HUDEP-2 (cell line): Measurements from ENCODE around the gene TGFA.

Source experiments
- DNase-seq, 76 experiments: peaks; one replicate each; lab custom pipeline; 2025; ENCODE audit not compliant: unreplicated experiment in 76 of 76; lab: John Stamatoyannopoulos, UW

TGFA gene

DNA sequence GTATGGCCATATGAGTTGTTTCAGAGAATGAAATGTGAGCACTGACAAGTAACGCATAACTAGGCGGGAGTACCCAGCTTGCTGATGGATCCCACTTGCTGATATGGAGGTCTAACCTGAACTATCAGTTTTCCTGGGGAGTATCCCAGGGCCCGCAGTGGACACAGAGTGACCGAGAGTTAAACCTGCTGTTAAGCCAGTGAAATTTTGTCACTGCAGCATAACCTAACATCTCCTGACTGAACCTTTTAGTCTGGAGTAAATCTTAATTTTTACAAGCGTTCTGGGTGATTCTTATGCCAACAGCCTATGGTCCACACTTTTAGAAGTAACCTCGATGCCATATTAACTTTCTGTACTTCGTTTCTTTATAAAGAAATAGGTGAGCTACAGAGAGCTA, 54.4 kb downstream of the TGFA start:
- no peak for DNase-seq

GRCh38 chr2:70498528-70498927, 55.1 kb downstream of the TGFA start:
- no peak for DNase-seq

DNA sequence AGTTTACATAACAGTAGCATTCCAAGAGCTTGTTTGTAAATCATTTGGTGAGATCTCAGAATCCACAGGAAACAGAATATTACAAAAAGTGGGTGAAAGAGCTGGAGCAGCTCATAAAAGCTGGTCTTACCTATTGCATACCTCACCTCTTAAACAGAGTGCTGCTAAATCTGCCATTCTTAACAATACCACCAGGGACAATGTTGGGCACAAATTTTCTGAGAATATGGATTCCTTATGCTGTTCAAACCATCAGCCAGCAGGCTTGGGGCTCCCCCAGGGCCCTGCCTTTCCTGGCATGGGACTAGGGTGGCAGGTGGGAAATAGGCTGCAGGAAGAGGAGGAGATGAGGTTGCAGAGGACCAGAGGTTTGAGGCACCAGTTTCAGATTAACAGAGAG, 55.6 kb downstream of the TGFA start:
- DNase-seq = peak in 2 of 76 experiments; percentile 1 to 6

- no peak for DNase-seq
These were observed 56.8 kb downstream of the TGFA start for GRCh38 chr2:70496819-70497218.

GRCh38 chr2:70494293-70494886, 59.2 kb downstream of the TGFA start:
- DNase-seq = no peak

- no peak for DNase-seq
These were observed 63.2 kb downstream of the TGFA start for GRCh38 chr2:70490381-70490780.

DNA sequence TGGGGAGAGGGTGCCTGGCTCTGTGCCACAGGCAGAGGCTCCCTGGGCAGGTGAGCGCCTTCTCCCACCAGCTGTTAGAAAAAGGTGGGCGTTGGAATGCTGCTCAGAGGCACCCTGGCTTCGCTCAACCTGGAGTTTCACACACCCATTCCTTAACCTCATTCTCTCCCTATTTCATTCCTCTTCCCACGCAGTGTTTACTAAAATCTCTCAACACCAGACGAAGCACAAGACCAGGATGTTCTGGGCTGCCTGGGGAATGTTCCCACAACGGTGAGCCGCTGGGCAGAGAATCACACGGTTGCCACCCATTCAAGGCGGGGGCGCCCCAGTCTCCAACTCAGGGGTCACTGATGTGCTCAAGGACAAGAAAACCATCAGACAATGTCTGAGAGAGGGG, 64.5 kb downstream of the TGFA start:
- DNase-seq = no peak

DNA sequence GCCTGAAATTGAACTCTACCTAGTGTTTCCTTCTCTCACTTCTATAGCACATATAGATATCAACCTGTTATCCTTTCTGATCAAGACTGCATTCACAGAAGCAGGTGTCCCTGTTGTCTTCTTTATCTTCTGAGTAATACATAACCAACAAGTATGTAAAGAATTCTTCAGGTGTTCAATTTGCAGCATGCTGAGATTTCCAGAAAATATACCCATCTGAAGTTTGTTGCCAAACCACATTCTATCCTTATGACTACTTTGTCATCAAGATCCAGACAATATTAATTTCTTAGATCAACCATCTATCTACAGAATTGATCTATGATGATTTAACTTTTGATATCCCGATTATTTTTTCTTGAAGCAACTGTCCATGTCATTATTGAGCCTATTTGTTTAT, 69.5 kb downstream of the TGFA start:
- no peak for DNase-seq

- DNase-seq = no peak
These were observed 71.2 kb downstream of the TGFA start for GRCh38 chr2:70482401-70482800.

DNA sequence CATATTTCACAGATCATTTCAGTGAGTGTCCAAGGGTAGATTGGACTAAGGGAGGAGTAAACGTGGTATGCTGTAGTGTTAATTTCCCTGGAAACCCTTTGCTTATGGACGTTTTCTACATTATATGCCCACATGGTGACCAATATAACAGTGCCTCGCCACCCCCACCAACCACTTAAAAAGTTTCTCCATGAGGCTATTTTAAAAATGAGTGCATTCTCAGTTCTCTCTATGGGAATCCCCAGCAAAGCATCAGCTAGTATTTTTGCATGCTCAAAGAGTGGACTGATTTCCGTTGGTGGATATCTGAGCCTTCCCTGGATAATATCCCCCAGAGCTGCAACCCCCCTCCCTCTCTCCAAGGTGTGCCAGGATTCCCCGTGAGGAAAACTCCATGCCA, 73.2 kb downstream of the TGFA start:
- DNase-seq = no peak

- no peak for DNase-seq
These were observed 73.8 kb downstream of the TGFA start for GRCh38 chr2:70479816-70480215.

- no peak for DNase-seq
These were observed 76.2 kb downstream of the TGFA start for GRCh38 chr2:70477441-70477844.

DNA sequence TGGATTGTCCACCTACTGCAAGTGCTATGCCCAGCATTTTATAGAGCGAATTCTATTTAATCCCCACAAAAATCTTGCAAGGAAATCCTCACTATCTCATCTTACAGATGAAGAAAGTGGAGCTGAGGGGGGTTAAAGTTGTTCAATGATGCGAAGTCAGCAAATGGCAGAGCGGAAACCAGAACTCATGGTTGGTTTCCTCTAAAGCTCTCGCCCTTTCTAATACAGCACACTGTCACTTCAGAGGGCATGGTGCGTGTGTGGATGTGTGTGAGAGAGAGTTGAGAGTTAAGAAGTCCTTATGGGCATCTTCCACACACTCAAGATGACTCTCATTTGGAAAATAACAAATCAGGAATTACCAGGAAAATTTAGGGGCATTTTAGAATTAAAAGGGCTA, 78.4 kb downstream of the TGFA start:
- no peak for DNase-seq

- DNase-seq = no peak
These were observed 79.3 kb downstream of the TGFA start for GRCh38 chr2:70474256-70474848.

DNA sequence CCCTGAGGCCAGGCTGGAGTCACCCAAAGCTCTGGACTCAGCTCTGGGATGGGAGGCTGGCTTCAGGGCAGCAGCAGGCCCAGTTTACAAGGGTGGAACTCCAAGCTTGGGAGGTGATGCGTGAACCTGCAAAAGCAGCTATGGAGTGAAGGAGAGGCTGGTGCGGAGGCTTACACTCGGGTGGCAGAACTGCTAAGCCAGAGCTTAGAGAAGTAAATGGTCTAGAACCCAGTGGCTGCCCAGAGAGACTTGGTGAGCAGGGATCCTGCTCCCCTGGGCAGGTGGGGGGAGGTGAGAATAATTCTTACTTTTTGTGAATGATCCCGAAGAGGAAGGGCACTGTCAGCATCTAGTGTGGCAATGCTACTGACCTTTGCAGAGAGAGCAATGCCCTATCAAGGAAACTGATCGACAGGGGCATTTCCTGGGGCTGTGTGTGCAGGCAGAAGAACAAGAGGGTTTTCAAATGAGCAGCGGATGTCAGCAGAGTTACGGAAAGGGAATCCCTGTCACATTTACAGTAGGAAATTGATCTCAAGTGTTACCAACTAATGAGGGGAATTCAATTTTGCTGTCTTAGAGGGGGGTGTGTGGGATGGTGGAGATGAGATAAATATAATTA, 80.4 kb downstream of the TGFA start:
- no peak for DNase-seq

GRCh38 chr2:70472221-70472890, 81.3 kb downstream of the TGFA start:
- no peak for DNase-seq

DNA sequence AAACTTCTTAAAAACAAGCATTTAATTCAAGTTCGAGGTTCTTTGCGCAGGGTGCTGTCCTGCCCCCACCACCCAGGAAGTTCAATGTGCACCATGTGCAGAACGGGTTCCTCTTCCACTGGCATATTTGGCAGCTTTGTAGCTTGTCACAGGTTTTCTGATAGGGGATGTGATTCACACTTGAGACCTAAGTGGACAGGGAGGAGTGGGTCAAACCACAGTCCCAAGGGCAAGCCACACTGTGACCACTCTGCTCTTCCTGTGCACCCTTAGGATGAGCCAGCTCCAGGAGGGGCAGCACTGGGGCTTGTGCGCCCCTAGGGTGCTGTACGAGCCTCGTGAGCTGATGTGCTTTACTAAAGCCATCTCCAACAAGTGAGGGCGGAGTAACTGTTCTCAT, 82.5 kb downstream of the TGFA start:
- DNase-seq = no peak

GRCh38 chr2:70469961-70470360, 83.7 kb downstream of the TGFA start:
- DNase-seq = no peak

GRCh38 chr2:70469435-70469834, 84.2 kb downstream of the TGFA start:
- no peak for DNase-seq

DNA sequence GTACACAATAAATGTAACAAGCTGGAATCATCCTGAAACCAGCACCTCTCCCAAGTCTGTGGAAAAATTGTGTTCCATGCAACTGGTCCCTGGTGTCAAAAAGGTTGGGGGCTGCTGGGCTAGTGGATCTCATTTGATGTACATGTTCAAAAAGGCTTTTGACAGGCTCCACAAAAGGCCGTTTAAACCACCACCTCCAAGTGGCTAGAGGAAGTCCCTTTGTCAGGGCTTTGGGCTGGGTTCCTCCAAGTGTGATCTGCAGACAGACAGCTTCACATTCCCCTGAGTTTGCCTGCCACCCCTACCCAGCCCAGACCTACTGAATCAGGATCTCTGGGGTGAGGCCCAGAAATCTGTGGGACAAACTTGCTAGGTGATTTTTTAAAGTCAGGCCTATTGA, 84.7 kb downstream of the TGFA start:
- DNase-seq = no peak

GRCh38 chr2:70467831-70468779, 85.5 kb downstream of the TGFA start:
- DNase-seq = no peak
